GM12864 (cell line): ENCODE data around the gene OPTC.

ENCODE experiments used
- DNase-seq: peaks from one replicate; pipeline ENCODE4 v3.0.0-alpha.2; 2011; ENCODE audit warnings: low read depth
- H3K4me3 ChIP-seq: 2 replicates; pipeline ENCODE4 v1.5.1; 2011; ENCODE audit warnings: mild to moderate bottlenecking, low read depth, low read length, control low read depth
- TF ChIP-seq, protein P1 (sequence below): IDR thresholded peaks from 2 replicates; pipeline ENCODE4 v1.5.1; 2011; ENCODE audit warnings: low read depth, mild to moderate bottlenecking, moderate library complexity, low read length, control low read depth, inconsistent platforms; ENCODE audit errors: missing control alignments

The OPTC gene

DNA sequence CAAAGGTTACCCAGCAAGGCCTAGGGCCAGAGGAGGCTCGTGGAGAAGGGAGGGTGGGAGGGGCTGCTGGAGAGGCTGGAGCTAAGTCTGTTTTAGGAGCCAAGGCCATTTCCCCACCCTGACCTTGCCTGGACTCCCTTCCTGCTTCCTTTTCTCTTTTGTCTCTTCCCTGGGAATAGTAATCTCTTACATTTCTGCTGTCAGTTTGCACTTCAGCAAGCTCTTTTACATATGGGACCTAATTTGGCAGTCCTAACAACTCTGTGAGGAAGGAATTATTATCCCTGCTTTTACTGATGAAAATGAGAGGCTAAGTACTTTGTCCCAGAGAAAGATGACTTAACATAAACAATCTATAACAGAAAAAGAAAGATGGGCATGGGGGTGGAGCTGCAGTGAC is 13.8 kb downstream of the OPTC start:
- no peak overlapping the region for H3K4me3 ChIP-seq

GRCh38 chr1:203508463-203509073 is 14.6 kb downstream of the OPTC start:
- no peak for DNase-seq
- TF ChIP-seq, protein P1, sequence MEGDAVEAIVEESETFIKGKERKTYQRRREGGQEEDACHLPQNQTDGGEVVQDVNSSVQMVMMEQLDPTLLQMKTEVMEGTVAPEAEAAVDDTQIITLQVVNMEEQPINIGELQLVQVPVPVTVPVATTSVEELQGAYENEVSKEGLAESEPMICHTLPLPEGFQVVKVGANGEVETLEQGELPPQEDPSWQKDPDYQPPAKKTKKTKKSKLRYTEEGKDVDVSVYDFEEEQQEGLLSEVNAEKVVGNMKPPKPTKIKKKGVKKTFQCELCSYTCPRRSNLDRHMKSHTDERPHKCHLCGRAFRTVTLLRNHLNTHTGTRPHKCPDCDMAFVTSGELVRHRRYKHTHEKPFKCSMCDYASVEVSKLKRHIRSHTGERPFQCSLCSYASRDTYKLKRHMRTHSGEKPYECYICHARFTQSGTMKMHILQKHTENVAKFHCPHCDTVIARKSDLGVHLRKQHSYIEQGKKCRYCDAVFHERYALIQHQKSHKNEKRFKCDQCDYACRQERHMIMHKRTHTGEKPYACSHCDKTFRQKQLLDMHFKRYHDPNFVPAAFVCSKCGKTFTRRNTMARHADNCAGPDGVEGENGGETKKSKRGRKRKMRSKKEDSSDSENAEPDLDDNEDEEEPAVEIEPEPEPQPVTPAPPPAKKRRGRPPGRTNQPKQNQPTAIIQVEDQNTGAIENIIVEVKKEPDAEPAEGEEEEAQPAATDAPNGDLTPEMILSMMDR, result no peak
- H3K4me3 ChIP-seq, result no peak overlapping the region

More for the DNA sequence above, 13.8 kb downstream of the OPTC start:
- TF ChIP-seq, protein P1, result no peak
- DNase-seq, result no peak

DNA sequence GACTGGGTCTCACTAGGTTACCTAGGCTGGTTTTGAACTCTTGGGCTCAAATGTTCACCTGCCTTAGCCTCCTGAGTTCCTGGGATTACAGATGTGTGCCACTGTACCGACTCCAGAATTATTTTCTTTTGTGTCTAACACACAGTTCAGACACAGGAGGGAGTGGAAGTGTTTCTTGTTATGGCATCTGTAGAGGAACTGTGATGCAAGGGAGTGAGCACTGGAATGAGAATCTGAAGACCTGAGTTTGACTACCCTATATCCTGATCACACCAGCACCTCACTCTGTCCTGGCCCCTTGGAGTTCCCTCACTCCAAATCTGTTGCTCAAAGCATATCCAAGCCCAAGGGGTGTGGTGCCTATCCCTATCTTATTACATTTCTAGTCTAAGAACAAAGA is 15.2 kb downstream of the OPTC start:
- TF ChIP-seq, protein P1, result no peak
- DNase-seq, result no peak
- no peak overlapping the region for H3K4me3 ChIP-seq

DNA sequence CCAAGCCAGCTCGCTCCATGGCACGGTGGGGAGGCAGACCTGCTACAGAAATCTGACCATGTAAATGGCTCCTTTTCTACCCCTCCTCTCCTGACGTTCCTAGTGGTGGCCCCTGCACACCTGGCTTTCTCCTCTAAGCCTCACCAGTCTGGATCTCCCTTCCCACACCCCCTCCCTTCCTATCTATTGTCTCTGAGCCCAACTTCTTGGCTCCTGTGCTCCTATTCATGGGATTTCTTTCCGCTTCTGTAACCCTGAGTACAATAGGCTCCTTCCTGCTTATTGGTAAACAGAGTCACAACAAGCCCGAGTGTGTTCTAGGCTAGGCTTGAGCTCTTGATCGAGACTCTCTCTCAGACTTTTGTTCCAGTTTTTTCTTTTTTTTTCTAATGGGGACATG is 17.6 kb downstream of the OPTC start:
- TF ChIP-seq, protein P1, result no peak
- no peak overlapping the region for H3K4me3 ChIP-seq
- DNase-seq, result no peak

- no peak for DNase-seq
- H3K4me3 ChIP-seq, result no peak overlapping the region
- TF ChIP-seq, protein P1, result no peak
These were observed 18.0 kb downstream of the OPTC start for GRCh38 chr1:203511930-203512329.

DNA sequence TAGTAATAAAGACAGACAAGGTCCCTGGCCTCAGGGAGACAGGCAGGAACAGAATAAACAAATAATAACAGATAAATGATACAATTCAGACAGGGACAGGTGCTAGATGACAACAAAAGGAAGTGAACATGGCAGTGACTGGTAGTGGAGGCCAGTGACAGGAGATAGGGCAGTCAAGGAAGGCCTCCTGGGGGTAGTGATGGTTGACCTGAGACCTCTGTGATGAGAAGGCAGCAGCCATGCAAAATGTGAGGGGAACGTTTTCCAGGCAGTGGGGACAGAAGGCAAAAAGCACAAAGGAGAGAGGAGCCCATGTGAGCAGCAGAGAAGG is 18.5 kb downstream of the OPTC start:
- no peak for DNase-seq
- TF ChIP-seq, protein P1, result no peak
- H3K4me3 ChIP-seq, result no peak overlapping the region

- DNase-seq, result no peak
- no peak overlapping the region for H3K4me3 ChIP-seq
- TF ChIP-seq, protein P1, result no peak
These were observed 19.1 kb downstream of the OPTC start for GRCh38 chr1:203512848-203513584.
